ENCODE results near the gene VKORC1. TPM values are rescaled to one million over a fixed set of nuclear protein-coding genes. Genes with fewer than 3 reads are reported as not detected.

VKORC1 gene
- total RNA-seq, 1 experiment from 2014 or later: 105 TPM

- peaks cover 29% of the 10 kb centered on the region for H3K79me2 ChIP-seq (ENCODE audit: low read length)
- no TSS peak for BruUV-seq (replicated peaks)
Observed at GRCh38 chr16:31078597-31079341, 15.8 kb downstream of the VKORC1 start.

GRCh38 chr16:31077592-31078396 is 16.8 kb downstream of the VKORC1 start:
- TF ChIP-seq CTCF (conservative IDR thresholded peaks at IDR 0.05; ENCODE audit: low read depth, low read length) (no peak), EZH2 (IDR thresholded peaks at IDR 0.05; ENCODE audit: low read length, unreplicated experiment) (no peak), EZH2phosphoT487 (IDR thresholded peaks at IDR 0.05; ENCODE audit: borderline replicate concordance, low read length) (no peak)
- no peaks in the 10 kb centered on the region for H3K9me3 ChIP-seq (ENCODE audit: low read length)
- H3K9me2 ChIP-seq (replicated peaks; ENCODE audit: low read length): no peaks in the 10 kb centered on the region
- DNase-seq (no peak), ATAC-seq (no peak)
- H3K4me3 ChIP-seq (ENCODE audit: low read length): no peak overlapping the region
- no peak overlapping the region for H3K9ac ChIP-seq (ENCODE audit: low read length)
- H3F3A ChIP-seq (ENCODE audit: low read length, unreplicated experiment): no peaks in the 10 kb centered on the region
- ChIA-PET CTCF (no interaction called here), POLR2A (ENCODE audit: unreplicated experiment) (no interaction called here)
- peaks cover 38% of the 10 kb centered on the region for H3K79me2 ChIP-seq (ENCODE audit: low read length)
- intact Hi-C loops (cut with micrococcal nuclease): no loop called here
- H3K27me3 ChIP-seq (ENCODE audit: low read length): no peaks in the 10 kb centered on the region
- H3K27ac ChIP-seq (ENCODE audit: low read length): no peak overlapping the region
- H3K4me1 ChIP-seq (ENCODE audit: insufficient read depth, low read length): 0 out of 2 replicates have a peak, but pooled peaks cover 6% of the 10 kb centered on the region
- H3K36me3 ChIP-seq (ENCODE audit: low read depth, low read length): peaks cover 10% of the 10 kb centered on the region
- H2AFZ ChIP-seq (ENCODE audit: low read length): no peak overlapping the region
- no TSS peak for BruUV-seq (replicated peaks)
- H3K4me2 ChIP-seq (ENCODE audit: low read length): no peak overlapping the region
- H4K20me1 ChIP-seq (ENCODE audit: low read length): no peaks in the 10 kb centered on the region

More at GRCh38 chr16:31078597-31079341, 15.8 kb downstream of the VKORC1 start:
- Histone ChIP-seq H4K20me1 (ENCODE audit: low read length) (no peaks in the 10 kb centered on the region), H2AFZ (ENCODE audit: low read length) (no peak overlapping the region), H3K36me3 (ENCODE audit: low read depth, low read length) (peaks cover 10% of the 10 kb centered on the region), H3K27me3 (ENCODE audit: low read length) (no peaks in the 10 kb centered on the region), H3F3A (ENCODE audit: low read length, unreplicated experiment) (no peaks in the 10 kb centered on the region), H3K4me2 (ENCODE audit: low read length) (no peak overlapping the region), H3K27ac (ENCODE audit: low read length) (no peak overlapping the region), H3K4me3 (ENCODE audit: low read length) (no peak overlapping the region), H3K9ac (ENCODE audit: low read length) (no peak overlapping the region), H3K9me2 (replicated peaks; ENCODE audit: low read length) (no peaks in the 10 kb centered on the region), H3K9me3 (ENCODE audit: low read length) (no peaks in the 10 kb centered on the region), H3K4me1 (ENCODE audit: insufficient read depth, low read length) (0 out of 2 replicates have a peak, but pooled peaks cover 6% of the 10 kb centered on the region)
- DNase-seq (no peak), ATAC-seq (no peak)
- intact Hi-C loops (cut with micrococcal nuclease): no loop called here
- POLR2A ChIA-PET (ENCODE audit: unreplicated experiment): no interaction called here
- CTCF ChIA-PET: no interaction called here
- TF ChIP-seq CTCF (conservative IDR thresholded peaks at IDR 0.05; ENCODE audit: low read depth, low read length) (no peak), EZH2phosphoT487 (IDR thresholded peaks at IDR 0.05; ENCODE audit: borderline replicate concordance, low read length) (no peak)

GRCh38 chr16:31077024-31077423 is 17.6 kb downstream of the VKORC1 start:
- Histone ChIP-seq H3K9me2 (replicated peaks; ENCODE audit: low read length) (no peaks in the 10 kb centered on the region), H3F3A (ENCODE audit: low read length, unreplicated experiment) (no peaks in the 10 kb centered on the region), H3K27me3 (ENCODE audit: low read length) (no peaks in the 10 kb centered on the region), H4K20me1 (ENCODE audit: low read length) (no peaks in the 10 kb centered on the region), H3K36me3 (ENCODE audit: low read depth, low read length) (peaks cover 10% of the 10 kb centered on the region), H3K79me2 (ENCODE audit: low read length) (peaks cover 46% of the 10 kb centered on the region), H2AFZ (ENCODE audit: low read length) (no peak overlapping the region), H3K27ac (ENCODE audit: low read length) (no peak overlapping the region), H3K9me3 (ENCODE audit: low read length) (no peaks in the 10 kb centered on the region), H3K9ac (ENCODE audit: low read length) (no peak overlapping the region), H3K4me3 (ENCODE audit: low read length) (no peak overlapping the region), H3K4me1 (ENCODE audit: insufficient read depth, low read length) (0 out of 2 replicates have a peak, but pooled peaks cover 8% of the 10 kb centered on the region), H3K4me2 (ENCODE audit: low read length) (no peak overlapping the region)
- ATAC-seq: no peak
- ChIA-PET CTCF (no interaction called here), POLR2A (ENCODE audit: unreplicated experiment) (no interaction called here)
- intact Hi-C loops (cut with micrococcal nuclease): no loop called here
- DNase-seq: no peak
- no peak for TF ChIP-seq EZH2 (IDR thresholded peaks at IDR 0.05; ENCODE audit: low read length, unreplicated experiment)
- no peak for TF ChIP-seq EZH2phosphoT487 (IDR thresholded peaks at IDR 0.05; ENCODE audit: borderline replicate concordance, low read length)
- no peak for TF ChIP-seq CTCF (conservative IDR thresholded peaks at IDR 0.05; ENCODE audit: low read depth, low read length)
- BruUV-seq (replicated peaks): no TSS peak

Measured in PC-3 (cell line).